GM19043 (cell line): ENCODE measurements around the gene RBBP8.

ENCODE experiments used
- ATAC-seq: cut with Tn5 transposase; IDR thresholded peaks from one replicate; pipeline ENCODE4 v1.9.1; 2021; ENCODE audit warnings: low read depth; ENCODE audit not compliant: unreplicated experiment

The RBBP8 gene

GRCh38 chr18:22987547-22988189 is 54.5 kb downstream of the RBBP8 start:
- peak; percentile 27 for ATAC-seq

DNA sequence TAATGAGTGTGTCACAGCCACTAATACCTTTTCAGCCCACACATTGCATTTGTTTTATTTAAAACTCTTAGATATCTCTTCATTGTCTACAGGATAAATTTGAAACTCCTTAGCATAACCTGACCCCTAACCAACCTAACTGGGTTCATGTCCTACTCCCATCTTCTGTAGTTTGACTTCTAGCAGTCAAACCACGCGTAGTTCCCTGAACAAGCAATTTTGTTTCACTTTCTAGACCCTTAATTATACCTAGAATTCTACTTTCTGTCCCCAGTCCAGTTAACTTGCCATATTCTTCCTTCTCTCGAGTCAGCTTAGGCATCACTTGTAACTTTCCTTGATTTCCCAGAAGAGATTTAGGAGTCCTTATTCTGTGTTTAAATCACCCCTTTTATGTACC is 55.1 kb downstream of the RBBP8 start:
- peak; percentile 61 for ATAC-seq

DNA sequence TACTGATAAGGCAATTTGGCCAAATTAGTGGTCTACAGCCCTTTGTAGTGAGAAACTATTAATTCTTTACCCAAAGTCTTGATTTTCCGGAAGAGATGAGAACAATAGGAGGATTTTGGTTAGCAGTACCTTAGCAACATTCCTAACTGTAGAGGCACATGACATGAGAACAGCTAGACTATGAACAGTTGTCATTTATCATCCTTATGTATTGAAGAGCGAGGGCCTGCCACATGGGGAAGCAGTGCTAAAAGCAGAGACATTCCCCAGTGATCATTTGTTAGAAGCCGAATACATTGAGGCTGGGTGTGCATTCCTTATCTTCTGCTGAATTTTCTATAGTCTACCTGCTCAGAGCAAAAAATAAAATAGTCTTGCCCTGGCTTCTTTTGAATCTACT is 65.2 kb downstream of the RBBP8 start:
- no peak for ATAC-seq

- no peak for ATAC-seq
These were observed 66.1 kb downstream of the RBBP8 start for GRCh38 chr18:22999212-22999611.

- ATAC-seq: no peak
These were observed 66.5 kb downstream of the RBBP8 start for GRCh38 chr18:22999647-23000046.

DNA sequence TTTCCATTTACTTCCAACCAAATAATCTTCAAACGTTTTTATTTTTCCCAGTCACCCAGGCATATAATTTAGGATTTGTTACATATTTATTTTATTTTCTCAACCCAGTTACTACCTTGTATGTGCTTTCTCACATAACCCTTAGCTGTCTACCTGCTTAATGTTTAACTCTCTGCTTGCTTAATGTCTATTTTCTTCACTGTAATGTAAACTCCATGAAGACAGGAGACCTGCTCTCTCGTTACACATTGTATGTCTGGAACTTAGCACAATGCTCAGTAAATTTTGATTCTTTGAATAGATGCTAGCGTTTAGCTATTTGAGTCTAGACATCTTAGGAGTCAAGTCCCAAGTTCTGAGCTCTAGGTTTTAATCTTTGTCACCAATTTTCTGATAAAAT is 70.2 kb downstream of the RBBP8 start:
- ATAC-seq: no peak

- ATAC-seq: no peak
These were observed 79.1 kb downstream of the RBBP8 start for GRCh38 chr18:23012249-23012648.

DNA sequence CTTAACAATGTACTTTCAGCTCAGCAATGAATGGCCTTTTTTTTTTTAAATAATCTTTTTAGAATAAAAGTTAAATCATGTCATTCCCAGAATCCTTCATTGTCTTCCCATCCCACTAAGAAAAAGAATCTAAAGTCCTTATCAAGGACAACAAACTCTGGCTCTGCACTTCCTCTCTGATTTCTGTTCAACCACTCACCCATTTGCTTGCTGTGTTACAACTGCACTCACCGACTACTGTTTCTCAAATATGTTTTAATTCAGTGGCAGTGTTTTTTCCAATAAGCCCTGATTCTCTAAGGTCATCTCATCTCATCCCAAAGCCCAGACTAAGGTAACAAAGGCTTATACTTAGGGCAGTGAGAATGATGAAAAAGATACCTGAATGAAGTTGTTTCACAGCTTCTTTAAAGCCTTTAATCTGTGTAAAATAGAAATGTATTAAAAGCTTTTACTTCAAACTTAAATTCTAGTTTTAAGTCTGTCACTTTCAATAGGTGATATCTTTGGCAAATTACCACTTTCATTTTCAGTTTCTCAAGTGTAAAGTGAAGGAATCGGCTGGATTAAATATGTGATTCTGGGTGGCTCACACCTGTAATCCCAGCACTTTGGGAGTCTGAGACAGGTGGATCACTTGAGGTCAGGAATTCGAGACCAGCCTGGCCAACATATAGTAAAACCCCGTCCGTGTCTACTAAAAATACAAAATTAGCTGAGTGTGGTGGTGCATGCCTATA is 87.6 kb downstream of the RBBP8 start:
- ATAC-seq: no peak

GRCh38 chr18:23021623-23022022 is 88.5 kb downstream of the RBBP8 start:
- ATAC-seq: no peak

DNA sequence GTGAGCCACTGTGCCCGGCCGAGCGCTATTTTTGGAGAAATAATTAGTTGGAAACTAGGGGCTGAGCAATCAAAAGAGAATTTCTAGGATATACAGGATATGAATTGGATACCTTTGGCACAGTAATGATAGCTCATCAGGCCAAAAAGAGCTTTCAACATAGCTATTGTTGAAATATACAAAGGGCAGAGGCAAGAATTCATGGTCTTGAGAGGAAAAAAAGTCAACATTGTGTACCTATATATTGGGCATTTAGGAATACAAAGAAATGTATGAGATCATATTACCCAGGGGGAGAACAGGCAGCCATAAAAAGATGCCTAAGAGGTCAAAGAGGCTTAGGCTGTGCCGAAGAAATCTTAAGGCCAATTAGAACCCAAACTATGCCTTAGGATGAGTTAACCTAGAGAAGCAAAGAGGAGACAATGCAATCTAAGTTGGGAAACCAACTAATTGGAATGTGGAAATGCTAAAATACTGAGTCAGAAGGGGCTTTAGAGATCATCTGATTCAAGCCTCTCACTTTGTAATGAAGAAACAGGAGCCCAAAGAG is 99.0 kb downstream of the RBBP8 start:
- no peak for ATAC-seq

DNA sequence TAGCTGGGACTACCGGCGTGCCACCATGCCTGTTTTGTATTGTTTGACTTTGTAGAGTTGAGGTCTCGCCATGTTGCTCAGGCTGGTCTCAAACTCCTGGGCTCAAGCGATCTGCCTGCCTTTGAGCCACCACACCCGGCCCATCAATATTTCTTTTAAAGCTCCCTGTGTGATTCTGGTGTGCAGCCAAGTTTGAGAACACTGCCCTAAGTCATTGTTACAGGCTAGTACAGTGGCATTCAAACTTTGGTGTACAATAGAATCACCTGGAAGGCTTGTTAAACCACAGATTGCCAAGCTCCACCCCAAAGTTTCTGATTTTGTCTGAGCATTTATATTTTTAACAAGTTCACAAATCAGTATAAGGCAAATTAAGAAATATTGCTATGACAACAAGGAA is 99.9 kb downstream of the RBBP8 start:
- ATAC-seq: no peak

DNA sequence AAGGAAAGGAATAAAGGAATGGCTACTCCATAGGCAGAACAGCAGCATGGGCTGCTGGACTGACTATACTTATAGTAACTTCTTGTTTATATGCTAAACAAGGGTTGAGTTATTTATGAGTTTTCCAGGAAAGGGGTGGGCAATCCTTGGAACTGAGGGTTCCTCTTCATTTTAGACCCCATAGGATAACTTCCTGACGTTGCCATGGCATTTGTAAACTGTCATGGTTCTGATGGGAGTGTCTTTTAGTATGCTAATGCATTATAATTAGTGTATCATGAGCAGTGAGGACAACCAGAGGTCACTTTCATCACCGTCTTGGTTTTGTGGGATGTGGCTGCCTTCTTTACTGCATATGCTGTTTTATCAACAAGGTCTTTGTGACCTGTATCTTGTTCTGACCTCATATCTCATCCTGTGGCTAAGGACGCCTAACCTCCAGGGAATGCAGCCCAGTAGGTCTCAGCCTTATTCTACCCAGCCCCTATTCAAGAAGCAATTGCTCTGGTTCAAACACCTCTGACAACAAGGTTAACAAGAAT is 103.6 kb downstream of the RBBP8 start:
- no peak for ATAC-seq

GRCh38 chr18:23037646-23038045 is 104.5 kb downstream of the RBBP8 start:
- no peak for ATAC-seq

DNA sequence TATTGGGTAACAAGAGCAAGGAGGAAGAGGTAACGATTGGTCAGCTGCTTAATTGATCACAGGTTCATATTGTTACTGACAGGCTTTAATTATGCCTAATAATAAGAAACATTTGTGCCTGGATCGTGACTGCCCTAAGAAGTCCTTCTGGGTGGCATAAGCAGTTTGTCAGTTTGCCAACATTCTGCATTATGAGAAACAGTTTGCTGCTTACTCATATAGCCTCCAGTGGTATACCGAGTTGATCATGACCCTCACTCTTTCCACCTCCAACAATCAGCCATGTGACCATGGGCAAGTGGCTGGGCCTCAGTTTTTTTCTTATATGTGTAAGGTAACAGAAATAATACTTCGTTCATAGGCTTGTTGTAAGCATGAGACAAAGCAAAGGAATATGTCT is 105.6 kb downstream of the RBBP8 start:
- ATAC-seq: no peak

GRCh38 chr18:23042133-23042532 is 109.0 kb downstream of the RBBP8 start:
- no peak for ATAC-seq

GRCh38 chr18:23043803-23044376 is 110.8 kb downstream of the RBBP8 start:
- no peak for ATAC-seq

DNA sequence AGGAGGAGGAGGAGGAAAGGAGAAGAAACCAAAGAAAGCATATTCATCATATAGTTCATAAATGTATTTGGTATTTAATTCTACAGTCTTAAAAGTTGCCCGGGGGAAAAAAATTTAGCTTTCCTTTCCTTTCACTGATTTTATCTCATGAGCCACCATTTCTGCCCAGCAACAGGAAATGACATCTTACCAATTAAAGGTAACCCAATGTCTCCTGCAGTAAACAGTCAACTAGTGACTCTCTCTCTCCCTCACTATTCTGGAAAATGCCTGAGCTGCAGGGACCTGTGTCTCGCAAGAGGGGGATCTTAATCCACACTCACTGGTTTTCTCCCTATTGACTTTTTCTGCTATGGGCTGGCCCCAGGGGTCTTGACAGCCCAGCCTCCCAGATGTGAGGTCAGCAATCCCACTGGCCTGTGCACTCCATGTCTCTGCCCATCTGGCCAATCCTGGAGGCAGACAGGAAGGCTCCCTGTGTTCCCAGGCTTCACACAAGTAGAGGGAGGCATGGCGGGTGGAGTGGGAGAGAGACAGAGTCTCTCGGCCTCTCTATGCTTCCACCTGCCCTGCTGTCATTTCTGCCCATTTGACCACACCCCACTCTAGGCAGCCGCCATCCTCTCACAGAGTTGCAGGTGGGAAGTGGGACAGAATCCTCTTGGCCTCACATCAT is 116.7 kb downstream of the RBBP8 start:
- no peak for ATAC-seq

- no peak for ATAC-seq
These were observed 120.8 kb downstream of the RBBP8 start for GRCh38 chr18:23053776-23054457.

DNA sequence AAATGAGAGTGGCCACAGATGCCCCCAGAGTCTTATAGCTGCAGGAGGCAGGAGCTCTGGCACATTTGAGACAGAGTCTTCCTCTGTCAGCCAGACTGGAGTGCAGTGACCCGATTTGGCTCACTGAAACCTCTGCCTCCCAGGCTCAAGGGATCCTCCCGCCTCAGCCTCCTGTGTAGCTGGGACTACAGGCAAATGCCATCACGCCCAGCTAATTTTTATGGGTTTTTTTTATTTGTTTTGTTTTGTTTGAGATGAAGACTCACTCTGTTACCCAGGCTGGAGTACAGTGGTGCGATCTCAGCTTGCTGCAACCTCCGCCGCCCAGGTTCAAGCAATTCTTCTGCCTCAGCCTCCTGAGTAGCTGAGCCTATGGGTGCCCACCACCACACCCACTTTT is 121.4 kb downstream of the RBBP8 start:
- ATAC-seq: no peak

GRCh38 chr18:23056315-23056714 is 123.2 kb downstream of the RBBP8 start:
- ATAC-seq: no peak
